MM.1S (cell line): ENCODE results near the gene EXO5.
"Not testable (repeated sequence)": the region's sequence is repeated elsewhere in the genome, so short reads cannot be mapped to it uniquely, and the experiment has no call there.

ENCODE experiments used
- DNase-seq: peaks from one replicate; pipeline ENCODE4 v3.0.0-alpha.2; 2015
- H2AFZ ChIP-seq: fragments of 300-600 bp; sonication (generic); 2 replicates; pipeline ENCODE4 v1.6.0; 2016; ENCODE audit warnings: antibody characterized with exemption, low read length
- H3F3A ChIP-seq: fragments of 300-600 bp; sonication (generic); 2 replicates; pipeline ENCODE4 v1.6.1; 2016; ENCODE audit warnings: mild to moderate bottlenecking, antibody characterized with exemption, low read length, moderate library complexity, mixed read lengths; ENCODE audit not compliant: insufficient read depth
- H3K27ac ChIP-seq: fragments of 300-600 bp; sonication (generic); 2 replicates; pipeline ENCODE4 v1.5.1; 2016; ENCODE audit warnings: mild to moderate bottlenecking, low read length
- H3K27me3 ChIP-seq: fragments of 300-600 bp; sonication (generic); replicated peaks from 2 replicates; pipeline ENCODE4 v1.6.0; 2016; ENCODE audit warnings: low read length; ENCODE audit not compliant: insufficient read depth
- H3K36me3 ChIP-seq: fragments of 300-600 bp; sonication (generic); replicated peaks from 2 replicates; pipeline ENCODE4 v1.6.1; 2016; ENCODE audit warnings: mild to moderate bottlenecking, low read length, mixed read lengths; ENCODE audit not compliant: insufficient read depth
- H3K4me1 ChIP-seq: fragments of 300-600 bp; sonication (generic); 2 replicates; pipeline ENCODE4 v1.6.1; 2016; ENCODE audit warnings: low read length, mixed read lengths
- H3K4me2 ChIP-seq: fragments of 300-600 bp; sonication (generic); 2 replicates; pipeline ENCODE4 v1.6.0; 2016; ENCODE audit warnings: low read depth, low read length
- H3K4me3 ChIP-seq: fragments of 300-600 bp; sonication (generic); 2 replicates; pipeline ENCODE4 v1.5.1; 2016; ENCODE audit warnings: low read length, mixed read lengths
- H3K79me2 ChIP-seq: fragments of 300-600 bp; sonication (generic); 2 replicates; pipeline ENCODE4 v1.6.1; 2016; ENCODE audit warnings: mixed run types, low read length, mixed read lengths
- H3K9ac ChIP-seq: fragments of 300-600 bp; sonication (generic); 2 replicates; pipeline ENCODE4 v1.6.1; 2016; ENCODE audit warnings: low read length, mixed read lengths
- H3K9me2 ChIP-seq: fragments of 300-600 bp; sonication (generic); replicated peaks from 2 replicates; pipeline ENCODE4 v1.6.1; 2016; ENCODE audit warnings: mild to moderate bottlenecking, low read length, mixed read lengths; ENCODE audit not compliant: insufficient read depth
- H3K9me3 ChIP-seq: fragments of 300-600 bp; sonication (generic); replicated peaks from 2 replicates; pipeline ENCODE4 v1.6.1; 2016; ENCODE audit warnings: mild to moderate bottlenecking, low read length, mixed read lengths; ENCODE audit not compliant: insufficient read depth
- H4K20me1 ChIP-seq: fragments of 300-600 bp; sonication (generic); 2 replicates; pipeline ENCODE4 v1.6.1; 2016; ENCODE audit warnings: mild to moderate bottlenecking, low read length, moderate library complexity, mixed read lengths; ENCODE audit not compliant: insufficient read depth
- CTCF ChIP-seq: fragments of 300-600 bp; sonication (generic); IDR thresholded peaks from 2 replicates; pipeline ENCODE4 v1.5.1; 2016; ENCODE audit warnings: antibody characterized with exemption, low read length, mixed read lengths
- EZH2 ChIP-seq: fragments of 300-600 bp; sonication (generic); optimal IDR thresholded peaks from 2 replicates; pipeline ENCODE3; 2017; ENCODE audit warnings: low read depth, mild to moderate bottlenecking, antibody characterized with exemption, low read length, mixed read lengths
- EZH2phosphoT487 ChIP-seq: fragments of 300-600 bp; sonication (generic); IDR thresholded peaks from 2 replicates; pipeline ENCODE4 v1.6.1; 2018; ENCODE audit warnings: antibody characterized with exemption, low read length

The EXO5 gene

GRCh38 chr1:40553017-40553416 lies 44.5 kb downstream of the EXO5 start:
- Histone ChIP-seq H3K79me2 (no peaks in the 10 kb centered on the region), H3K4me3 (no peak overlapping the region), H3K9me2 (no peaks in the 10 kb centered on the region), H3K36me3 (no peaks in the 10 kb centered on the region), H3K27me3 (no peaks in the 10 kb centered on the region), H3K27ac (no peak overlapping the region), H3K4me2 (no peak overlapping the region), H3K9ac (no peak overlapping the region), H2AFZ (no peak overlapping the region), H3K4me1 (no peaks in the 10 kb centered on the region), H3F3A (no peaks in the 10 kb centered on the region), H4K20me1 (no peaks in the 10 kb centered on the region), H3K9me3 (no peaks in the 10 kb centered on the region)
- no peak for TF ChIP-seq EZH2phosphoT487
- no peak for TF ChIP-seq EZH2
- TF ChIP-seq CTCF, result no peak
- DNase-seq, result no peak

GRCh38 chr1:40554807-40555206 lies 46.2 kb downstream of the EXO5 start:
- not testable (repeated sequence) for H3K9ac ChIP-seq, H3K79me2 ChIP-seq, H3K9me3 ChIP-seq, H3K4me3 ChIP-seq, H3K27me3 ChIP-seq, H3K4me2 ChIP-seq, H3K9me2 ChIP-seq, H2AFZ ChIP-seq, H3K4me1 ChIP-seq, H3K27ac ChIP-seq, H3F3A ChIP-seq, H4K20me1 ChIP-seq, DNase-seq, H3K36me3 ChIP-seq

- Histone ChIP-seq H3K27ac (no peak overlapping the region), H3K9me2 (no peaks in the 10 kb centered on the region), H3K27me3 (no peaks in the 10 kb centered on the region), H3F3A (no peaks in the 10 kb centered on the region), H3K36me3 (no peaks in the 10 kb centered on the region), H3K9me3 (no peaks in the 10 kb centered on the region), H3K4me3 (no peak overlapping the region), H4K20me1 (no peaks in the 10 kb centered on the region), H3K9ac (no peak overlapping the region), H3K4me2 (no peak overlapping the region), H3K4me1 (no peaks in the 10 kb centered on the region), H3K79me2 (no peaks in the 10 kb centered on the region), H2AFZ (no peak overlapping the region)
- no peak for DNase-seq
- TF ChIP-seq EZH2, result no peak
- TF ChIP-seq EZH2phosphoT487, result no peak
- TF ChIP-seq CTCF, result no peak
Measured at GRCh38 chr1:40556121-40556520, 47.6 kb downstream of the EXO5 start.

GRCh38 chr1:40558241-40558640 lies 49.7 kb downstream of the EXO5 start:
- not testable (repeated sequence) for H2AFZ ChIP-seq, H3K79me2 ChIP-seq, H4K20me1 ChIP-seq, H3K4me2 ChIP-seq, DNase-seq, H3K27ac ChIP-seq, H3K4me3 ChIP-seq, H3K36me3 ChIP-seq, H3F3A ChIP-seq, H3K9ac ChIP-seq, H3K4me1 ChIP-seq, H3K9me2 ChIP-seq, H3K27me3 ChIP-seq, H3K9me3 ChIP-seq
